Activated CD4-positive, CD25-positive, alpha-beta regulatory T cell (primary cell): ENCODE results near the gene GPR3.

Source experiments
- DNase-seq, 4 experiments: peaks; one replicate each; lab custom pipeline; 2025; lab: John Stamatoyannopoulos, UW

The GPR3 gene

DNA sequence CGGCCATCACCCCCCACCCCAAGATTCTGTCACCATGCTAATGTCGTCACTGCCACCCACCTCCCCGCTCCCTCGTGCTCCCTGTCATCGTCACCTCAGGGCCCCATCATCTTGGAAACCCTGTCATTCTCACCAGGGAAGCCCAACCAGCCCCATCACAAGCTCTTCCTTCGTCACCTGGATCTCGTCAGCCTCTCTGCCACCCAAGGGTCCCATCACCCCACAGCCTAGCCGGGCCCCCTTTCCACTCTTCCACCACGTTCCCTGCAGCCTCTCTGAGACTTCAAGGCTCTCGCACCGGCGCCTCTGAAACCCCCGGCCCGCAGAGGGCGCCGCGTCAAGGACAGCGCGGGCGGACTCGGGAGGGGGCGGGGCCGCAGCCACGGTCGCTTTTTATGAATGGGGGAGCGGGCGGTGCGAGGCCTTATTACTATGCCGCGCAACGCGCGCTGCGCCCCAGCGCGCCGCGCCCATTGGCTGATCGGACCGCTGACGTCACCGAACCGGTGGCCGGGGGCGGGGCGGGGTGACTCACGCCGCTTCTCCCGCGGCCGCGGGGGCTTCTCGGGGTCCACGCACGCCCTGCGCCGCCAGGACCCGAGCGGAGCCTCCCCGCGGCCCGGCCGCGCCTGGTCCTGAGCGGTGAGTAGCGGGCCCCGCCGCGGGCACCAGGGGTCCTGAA, at the start of gene GPR3:
GPR3 (plus strand) TSS at position 527 of the 682 bp plus-strand sequence. CDS start 1,177 bp downstream, outside the sequence.
- DNase-seq, result peak; percentile 83 to 89 (median 88)

DNA sequence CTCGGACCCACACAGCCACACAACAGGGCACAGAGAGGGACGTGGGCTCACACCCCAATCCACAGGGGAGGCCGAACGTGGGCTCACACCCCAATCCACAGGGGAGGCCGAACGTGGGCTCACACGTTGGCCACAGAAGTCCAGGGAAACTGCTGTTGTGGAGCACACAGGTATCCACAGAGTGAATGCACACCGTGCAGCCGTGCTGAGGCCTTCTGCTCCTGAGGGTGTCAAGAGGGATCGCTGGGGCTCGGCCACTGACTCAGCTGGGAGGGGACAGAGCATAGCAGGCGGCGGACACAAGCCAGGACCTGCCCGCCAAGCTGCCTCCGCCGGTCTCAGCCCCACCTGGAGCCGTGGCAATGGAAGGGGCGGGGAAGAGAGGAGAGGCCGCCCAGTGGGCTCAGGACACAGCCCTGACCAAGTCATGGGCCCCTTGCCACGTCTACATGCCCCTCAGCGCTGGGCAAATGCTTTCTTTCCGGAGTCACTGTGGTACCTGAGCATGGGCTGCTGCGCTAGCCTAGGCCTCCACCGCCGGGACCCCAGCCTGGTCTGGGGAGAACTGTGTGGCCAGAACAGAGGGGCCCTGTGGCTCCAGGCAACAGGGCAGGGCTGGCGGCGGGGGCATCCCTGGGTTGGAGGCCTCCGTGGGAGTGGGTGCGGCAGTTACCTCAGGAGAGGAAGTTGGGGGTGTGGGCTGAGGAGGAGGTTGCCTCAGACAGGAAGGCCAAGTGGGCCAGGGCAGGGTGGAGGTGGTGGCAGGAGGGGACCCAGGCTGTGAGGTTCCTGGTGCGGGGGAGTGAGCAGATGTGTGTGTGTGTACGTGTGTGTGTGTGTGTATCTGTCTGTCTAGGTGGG, 49.4 kb upstream of the GPR3 start:
- peak; percentile 12 to 62 (median 40) for DNase-seq

GRCh38 chr1:27343639-27344025, 48.8 kb upstream of the GPR3 start:
- no peak for DNase-seq

DNA sequence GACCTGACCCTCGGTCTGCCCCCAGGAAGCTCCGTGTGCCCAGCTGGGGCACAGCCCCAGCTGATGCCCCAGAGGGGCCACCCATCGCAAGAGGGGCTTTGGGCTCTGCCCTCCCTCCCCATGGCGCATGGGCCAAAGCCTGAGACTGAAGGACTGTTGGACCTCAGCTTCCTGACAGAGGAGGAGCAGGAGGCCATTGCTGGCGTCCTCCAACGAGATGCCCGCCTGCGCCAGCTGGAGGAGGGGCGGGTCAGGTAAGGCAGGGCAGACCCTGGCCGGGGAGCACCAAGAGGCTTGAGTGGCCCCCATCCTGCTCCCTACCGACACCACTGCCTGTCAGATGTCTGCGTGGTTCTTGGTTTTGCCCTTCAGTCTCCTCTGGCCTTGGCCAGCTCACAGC, 47.1 kb upstream of the GPR3 start:
- no peak for DNase-seq

GRCh38 chr1:27346357-27346756, 46.1 kb upstream of the GPR3 start:
- DNase-seq, result no peak

GRCh38 chr1:27346991-27347624, 45.3 kb upstream of the GPR3 start:
- DNase-seq, result no peak

GRCh38 chr1:27348861-27349783, 43.3 kb upstream of the GPR3 start:
- no peak for DNase-seq

DNA sequence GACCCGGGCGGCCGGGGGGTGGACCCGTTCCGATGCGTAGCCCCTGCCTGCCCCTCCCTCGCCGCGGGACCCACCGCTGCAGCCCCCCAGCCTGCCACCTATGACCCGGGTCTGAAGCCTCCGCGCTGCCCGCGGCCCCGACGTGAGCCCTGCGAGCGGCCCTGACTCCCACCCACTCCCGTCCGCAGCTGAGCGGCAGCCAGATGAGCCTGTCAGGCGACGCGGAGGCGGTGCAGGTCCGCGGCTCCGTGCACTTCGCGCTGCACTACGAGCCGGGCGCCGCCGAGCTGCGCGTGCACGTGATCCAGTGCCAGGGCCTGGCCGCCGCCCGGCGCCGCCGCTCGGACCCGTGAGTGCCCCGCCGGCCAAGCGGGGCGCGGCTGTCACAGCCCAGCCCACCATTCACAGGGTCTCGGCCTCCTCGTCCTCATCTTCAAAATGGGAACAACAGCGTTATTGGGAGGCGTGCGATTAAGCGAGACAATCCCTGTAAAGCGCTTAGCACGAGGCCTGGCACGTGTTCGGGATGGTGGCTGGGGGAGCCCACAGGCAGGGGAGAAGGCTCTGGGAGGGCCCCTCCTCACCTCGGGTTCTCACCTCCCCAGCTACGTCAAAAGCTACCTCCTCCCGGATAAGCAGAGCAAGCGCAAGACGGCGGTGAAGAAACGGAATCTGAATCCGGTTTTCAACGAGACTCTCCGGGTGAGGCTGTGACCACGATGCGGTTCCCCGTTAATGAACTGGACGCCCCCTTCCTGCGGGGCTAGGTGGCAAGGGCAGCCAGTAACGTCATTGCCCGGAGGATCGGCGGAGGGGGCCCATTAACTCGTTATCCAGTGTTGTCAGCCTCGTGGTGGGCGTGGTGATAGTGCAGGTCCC, 42.4 kb upstream of the GPR3 start:
- DNase-seq, result no peak

GRCh38 chr1:27350663-27351540, 41.5 kb upstream of the GPR3 start:
- no peak for DNase-seq

DNA sequence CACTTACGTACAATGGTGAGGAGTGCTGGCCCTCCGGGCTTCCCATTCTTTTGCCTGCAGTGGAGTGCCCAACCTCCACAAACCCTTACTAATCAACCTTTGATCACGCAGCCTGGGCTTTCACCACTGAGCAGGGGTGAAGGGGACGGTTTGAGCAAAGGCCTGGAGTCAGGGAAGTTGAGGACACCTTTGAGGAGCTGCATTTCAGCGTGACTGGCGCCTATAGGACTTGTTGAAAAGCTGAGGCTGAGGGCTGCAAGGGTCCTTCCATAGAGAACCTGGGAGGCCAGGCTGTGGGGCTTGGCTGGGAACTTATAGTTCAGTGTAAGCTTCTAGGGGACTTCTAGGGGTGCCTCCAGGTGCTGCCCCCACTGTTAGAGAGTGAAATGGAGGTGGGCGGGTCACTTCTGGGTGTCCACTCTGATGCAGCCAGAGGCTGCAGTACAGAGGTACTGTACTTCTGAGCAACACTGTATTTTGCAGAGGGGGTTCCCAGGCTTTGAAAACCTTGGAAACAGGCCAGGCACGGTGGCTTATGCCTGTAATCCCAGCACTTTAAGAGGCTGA, 40.8 kb upstream of the GPR3 start:
- no peak for DNase-seq

- no peak for DNase-seq
These were observed 39.3 kb upstream of the GPR3 start for GRCh38 chr1:27353166-27353565.

GRCh38 chr1:27353629-27354028, 38.8 kb upstream of the GPR3 start:
- no peak for DNase-seq

GRCh38 chr1:27355683-27356082, 36.7 kb upstream of the GPR3 start:
- DNase-seq, result no peak

GRCh38 chr1:27356277-27356618, 36.2 kb upstream of the GPR3 start:
- DNase-seq, result no peak

DNA sequence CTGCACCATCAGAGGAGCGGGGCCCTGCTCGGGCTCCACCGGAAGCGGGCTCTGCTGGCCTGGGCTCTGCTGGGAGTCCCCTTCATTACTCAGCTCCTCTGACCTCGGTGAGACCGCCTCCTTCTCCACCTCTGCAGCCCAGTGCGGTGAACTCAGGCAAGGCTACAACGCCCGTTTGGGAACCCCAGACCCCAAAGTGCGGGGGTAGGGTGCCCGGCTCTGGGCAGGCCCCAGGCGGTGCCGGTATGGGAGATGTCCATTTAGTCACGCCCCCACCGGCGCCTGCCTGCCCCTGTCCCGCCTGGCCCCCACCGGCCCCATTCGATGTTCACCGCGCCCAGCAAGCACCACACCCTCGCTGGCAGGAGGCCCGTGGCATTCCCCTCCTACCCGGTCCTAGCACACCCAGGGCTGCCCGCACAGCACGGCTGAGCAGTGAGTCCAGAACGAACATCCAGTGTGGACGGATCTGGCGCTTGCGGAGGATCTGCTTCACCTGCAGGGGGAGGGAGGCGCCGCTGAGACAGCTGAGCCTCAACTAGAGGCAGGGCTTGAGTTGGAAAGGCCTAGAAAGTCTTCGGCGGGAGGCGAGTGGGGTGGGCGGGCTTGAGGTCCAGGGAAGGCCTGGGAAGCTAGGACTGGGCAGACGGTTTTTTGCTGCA, 35.7 kb upstream of the GPR3 start:
- DNase-seq, result peak in 3 of 4 experiments; percentile 25 to 28 (median 28)

GRCh38 chr1:27357281-27358037, 35.0 kb upstream of the GPR3 start:
- peak; percentile 46 to 66 (median 56) for DNase-seq

DNA sequence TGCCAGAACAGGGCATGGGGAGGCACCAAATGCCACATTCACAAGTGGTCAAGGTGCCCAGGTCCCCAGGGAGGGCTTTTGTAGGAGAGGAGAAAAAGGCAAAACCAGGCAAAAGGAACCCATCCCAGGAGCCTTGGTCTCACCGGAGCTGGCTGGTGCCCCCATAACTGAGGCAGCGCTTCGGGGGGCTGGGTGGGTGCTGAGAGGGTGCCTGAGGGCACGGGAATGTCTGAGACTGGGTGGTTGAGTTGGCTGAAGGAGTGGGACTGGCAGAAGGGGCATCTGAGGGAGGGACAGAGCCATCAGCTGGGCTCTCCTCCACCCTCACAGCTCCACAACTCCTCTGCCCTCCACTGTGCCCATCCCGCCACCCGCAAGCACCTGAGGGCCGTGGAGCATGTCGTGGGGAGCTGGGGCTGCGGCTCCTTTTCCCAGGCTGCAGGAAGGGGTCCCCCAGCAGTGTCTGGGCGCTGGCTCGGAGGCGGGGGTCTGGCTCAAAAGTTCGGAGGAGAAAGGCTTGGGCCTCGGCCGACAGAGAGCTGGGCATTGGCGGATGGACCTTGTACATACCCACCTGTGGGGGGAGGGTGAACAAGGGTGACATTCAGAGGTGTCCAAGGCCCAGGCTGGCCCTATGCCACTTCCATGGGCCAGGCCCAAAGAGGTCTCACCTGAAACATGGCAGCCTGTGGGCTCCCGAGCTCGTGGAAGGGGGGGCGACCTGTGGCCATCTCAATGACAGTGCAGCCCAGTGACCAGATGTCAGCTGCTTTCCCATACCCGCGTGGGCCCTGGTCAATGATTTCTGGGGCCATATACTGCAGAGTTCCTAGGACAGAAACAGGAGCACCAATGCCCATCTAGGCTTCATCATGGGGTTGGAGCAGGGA, 34.1 kb upstream of the GPR3 start:
- no peak for DNase-seq
